H1 (cell line): ENCODE data around the gene MPDZ. TPM values are rescaled to one million over a fixed set of nuclear protein-coding genes. Genes with fewer than 3 reads are reported as not detected.

Source experiments
- CTCF ChIA-PET: fragments of 300-600 bp; sonication (Branson Sonifier 250); formaldehyde crosslinking; loops from one replicate; lab custom pipeline; 2021; ENCODE audit not compliant: partially characterized antibody; lab: Charles Lee
- POLR2A ChIA-PET: fragments of 300-600 bp; sonication (Branson Sonifier 250); formaldehyde crosslinking; loops from one replicate; lab custom pipeline; 2021; ENCODE audit warnings: inconsistent platforms; ENCODE audit not compliant: partially characterized antibody; lab: Charles Lee
- DNase-seq, 2 experiments: peaks; one replicate each; pipeline versions ENCODE4 v3.0.0 to v3.0.0-alpha.2; 2010 to 2022; ENCODE audit warnings: low spot score in 2 of 2, low read depth in 1 of 2, mixed read lengths in 1 of 2
- FAIRE-seq: peaks from 2 replicates; lab custom pipeline; 2011; peaks lifted over from hg19 to GRCh38; lab: Jason Lieb, UNC
- H2AFZ ChIP-seq: 2 replicates; pipeline ENCODE4 v1.8.1; 2012; ENCODE audit warnings: low read length, inconsistent platforms
- H2AK5ac ChIP-seq: 2 replicates; pipeline ENCODE4 v1.6.1; 2013; ENCODE audit warnings: low read depth, low read length
- H2BK120ac ChIP-seq: replicated peaks from 2 replicates; pipeline ENCODE3; 2013; ENCODE audit warnings: low read depth, low read length, inconsistent platforms
- H2BK12ac ChIP-seq: 2 replicates; pipeline ENCODE4 v1.6.1; 2013; ENCODE audit warnings: low read depth, low read length
- H2BK15ac ChIP-seq: 2 replicates; pipeline ENCODE4 v1.6.1; 2013; ENCODE audit warnings: low read length
- H2BK20ac ChIP-seq: 2 replicates; pipeline ENCODE4 v1.6.1; 2013; ENCODE audit warnings: low read length
- H2BK5ac ChIP-seq: 2 replicates; pipeline ENCODE4 v1.6.1; 2013; ENCODE audit warnings: low read depth, low read length
- H3K14ac ChIP-seq: 2 replicates; pipeline ENCODE4 v1.6.1; 2013; ENCODE audit warnings: inconsistent platforms; ENCODE audit not compliant: insufficient read length
- H3K18ac ChIP-seq: 2 replicates; pipeline ENCODE4 v1.6.1; 2013; ENCODE audit warnings: low read length; ENCODE audit errors: extremely low read depth
- H3K23ac ChIP-seq: 2 replicates; pipeline ENCODE4 v1.6.1; 2013; ENCODE audit warnings: inconsistent platforms; ENCODE audit not compliant: insufficient read length
- H3K23me2 ChIP-seq: 2 replicates; pipeline ENCODE4 v1.6.1; 2013; ENCODE audit warnings: low read depth, low read length
- H3K27ac ChIP-seq: 2 replicates; pipeline ENCODE4 v1.6.1; 2011; ENCODE audit warnings: low read depth, low read length, inconsistent platforms
- H3K27me3 ChIP-seq, 4 experiments: replicated peaks in 1 of 4; 1 replicate in 1 of 4; 2 replicates in 3 of 4; pipeline versions ENCODE4 v1.6.1 to v1.8.1; 2011 to 2013; ENCODE audit warnings: low read length in 3 of 4, mild to moderate bottlenecking in 3 of 4, inconsistent platforms in 2 of 4, mixed read lengths in 2 of 4, moderate library complexity in 1 of 4; ENCODE audit not compliant: control insufficient read depth in 3 of 4, insufficient read depth in 3 of 4; ENCODE audit errors: extremely low read depth in 1 of 4
- H3K36me3 ChIP-seq, 4 experiments: 2 replicates each; pipeline versions ENCODE4 v1.6.1 to v1.8.1; 2011 to 2013; ENCODE audit warnings: mild to moderate bottlenecking in 4 of 4, low read length in 3 of 4, moderate library complexity in 2 of 4, control low read depth in 1 of 4, inconsistent platforms in 1 of 4; ENCODE audit not compliant: insufficient read depth in 4 of 4, control insufficient read depth in 2 of 4
- H3K4ac ChIP-seq: replicated peaks from 2 replicates; pipeline ENCODE3; 2013; ENCODE audit warnings: low read length, low read depth, mixed read lengths, inconsistent platforms; ENCODE audit not compliant: insufficient read length
- H3K4me1 ChIP-seq, 4 experiments: replicated peaks in 1 of 4; 1 replicate in 1 of 4; 2 replicates in 3 of 4; pipeline versions ENCODE4 v1.6.1 to v1.8.1; 2011 to 2013; ENCODE audit warnings: low read length in 3 of 4, inconsistent platforms in 2 of 4, mixed read lengths in 1 of 4; ENCODE audit not compliant: insufficient read depth in 4 of 4, control insufficient read depth in 3 of 4
- H3K4me2 ChIP-seq, 2 experiments: 2 replicates each; pipeline versions ENCODE4 v1.6.1 to v1.8.1; 2011 to 2013; ENCODE audit warnings: low read depth in 2 of 2, low read length in 2 of 2, control low read depth in 1 of 2, inconsistent platforms in 1 of 2, mild to moderate bottlenecking in 1 of 2; ENCODE audit not compliant: insufficient read depth in 1 of 2
- H3K4me3 ChIP-seq, 4 experiments: fragments of 200-600, 300-600 bp in 1 of 4; sonication (generic), shearing (Covaris generic), sonication (Bioruptor Twin) in 1 of 4; 2 replicates each; pipeline versions ENCODE4 v1.5.1 to v1.8.1; 2011 to 2016; ENCODE audit warnings: low read length in 4 of 4, low read depth in 3 of 4, control low read depth in 2 of 4, inconsistent platforms in 2 of 4, mild to moderate bottlenecking in 2 of 4, mixed read lengths in 1 of 4, moderate library complexity in 1 of 4; ENCODE audit not compliant: insufficient read depth in 2 of 4; ENCODE audit errors: extremely low read depth in 1 of 4
- H3K56ac ChIP-seq: replicated peaks from 2 replicates; pipeline ENCODE3; 2013; ENCODE audit warnings: low read depth, mild to moderate bottlenecking, mixed read lengths, low read length, inconsistent platforms; ENCODE audit not compliant: insufficient read length
- H3K79me1 ChIP-seq: 2 replicates; pipeline ENCODE4 v1.6.1; 2013; ENCODE audit warnings: low read depth, low read length, control low read depth
- H3K79me2 ChIP-seq, 2 experiments: 2 replicates each; pipeline versions ENCODE4 v1.6.1 to v1.8.1; 2012 to 2013; ENCODE audit warnings: low read length in 2 of 2, mild to moderate bottlenecking in 2 of 2, inconsistent platforms in 1 of 2; ENCODE audit not compliant: insufficient read depth in 2 of 2, control insufficient read depth in 1 of 2
- H3K9ac ChIP-seq, 4 experiments: replicated peaks in 1 of 4; 1 replicate in 1 of 4; 2 replicates in 3 of 4; pipeline versions ENCODE4 v1.6.1 to v1.8.1; 2011 to 2013; ENCODE audit warnings: low read depth in 3 of 4, low read length in 3 of 4, control low read depth in 2 of 4, mild to moderate bottlenecking in 2 of 4, moderate library complexity in 2 of 4, inconsistent platforms in 1 of 4; ENCODE audit errors: extremely low read depth in 1 of 4
- H3K9me3 ChIP-seq, 2 experiments: 2 replicates each; pipeline versions ENCODE4 v1.6.1 to v1.8.1; 2012 to 2013; ENCODE audit warnings: mild to moderate bottlenecking in 2 of 2, moderate library complexity in 2 of 2, control low read depth in 1 of 2, inconsistent platforms in 1 of 2, low read depth in 1 of 2, low read length in 1 of 2, mixed read lengths in 1 of 2; ENCODE audit not compliant: insufficient read depth in 2 of 2
- H4K20me1 ChIP-seq, 2 experiments: replicated peaks in 1 of 2; 2 replicates each; pipeline versions ENCODE3 to v1.8.1; 2011 to 2013; ENCODE audit warnings: inconsistent platforms in 2 of 2, low read length in 2 of 2, mild to moderate bottlenecking in 1 of 2; ENCODE audit not compliant: insufficient read depth in 2 of 2, control insufficient read depth in 1 of 2
- H4K5ac ChIP-seq: 2 replicates; pipeline ENCODE4 v1.6.1; 2013; ENCODE audit warnings: low read length, low read depth, mixed read lengths, inconsistent platforms; ENCODE audit not compliant: insufficient read length
- H4K8ac ChIP-seq: 2 replicates; pipeline ENCODE4 v1.8.0; 2013; ENCODE audit warnings: mild to moderate bottlenecking, moderate library complexity, low read length, inconsistent platforms; ENCODE audit not compliant: insufficient read depth; ENCODE audit errors: extremely low read depth
- H4K91ac ChIP-seq: replicated peaks from 2 replicates; pipeline ENCODE3; 2013; ENCODE audit warnings: low read length, mixed read lengths, inconsistent platforms; ENCODE audit not compliant: insufficient read length
- BCL11A ChIP-seq, 2 experiments: IDR thresholded peaks; one replicate each; pipeline ENCODE4 v1.6.1; 2011; ENCODE audit warnings: low read depth in 2 of 2, low read length in 2 of 2, mild to moderate bottlenecking in 2 of 2
- EP300 ChIP-seq, 2 experiments: IDR thresholded peaks; 1 replicate in 1 of 2; 2 replicates in 1 of 2; pipeline ENCODE4 v1.6.1; 2011 to 2012; ENCODE audit warnings: low read depth in 2 of 2, low read length in 2 of 2, mild to moderate bottlenecking in 2 of 2, borderline replicate concordance in 1 of 2, inconsistent platforms in 1 of 2, moderate library complexity in 1 of 2
- FOSL1 ChIP-seq: IDR thresholded peaks from 2 replicates; pipeline ENCODE4 v1.6.1; 2011; ENCODE audit warnings: mild to moderate bottlenecking, low read depth, low read length, moderate library complexity; ENCODE audit not compliant: insufficient read depth
- HDAC2 ChIP-seq, 2 experiments: fragments of 300-600 bp in 1 of 2; sonication (generic) in 1 of 2; IDR thresholded peaks; 2 replicates each; pipeline ENCODE4 v1.6.1; 2011 to 2012; ENCODE audit warnings: low read depth in 2 of 2, low read length in 2 of 2, mild to moderate bottlenecking in 2 of 2, moderate library complexity in 2 of 2, borderline replicate concordance in 1 of 2, inconsistent platforms in 1 of 2
- NANOG ChIP-seq: IDR thresholded peaks from 2 replicates; pipeline ENCODE4 v1.6.1; 2011; ENCODE audit warnings: low read length, low read depth, mild to moderate bottlenecking, inconsistent platforms; ENCODE audit not compliant: insufficient read depth, poor library complexity, severe bottlenecking
- POU5F1 ChIP-seq: IDR thresholded peaks from 2 replicates; pipeline ENCODE4 v1.6.1; 2011; ENCODE audit warnings: low read depth, mild to moderate bottlenecking, low read length, moderate library complexity
- RNF2 ChIP-seq: fragments of 200-900, 300-1000 bp; sonication (generic); IDR thresholded peaks from 2 replicates; pipeline ENCODE4 v1.7.1; 2016; ENCODE audit warnings: borderline replicate concordance, low read depth, mild to moderate bottlenecking, antibody characterized with exemption, low read length; ENCODE audit not compliant: poor library complexity, severe bottlenecking; ENCODE audit errors: missing control alignments
- SAP30 ChIP-seq: fragments of 300-600 bp; sonication (generic); IDR thresholded peaks from 2 replicates; pipeline ENCODE4 v1.7.1; 2012; ENCODE audit warnings: low read length, moderate library complexity, mild to moderate bottlenecking, inconsistent platforms; ENCODE audit not compliant: insufficient read depth, insufficient replicate concordance
- SIRT6 ChIP-seq: IDR thresholded peaks from one replicate; pipeline ENCODE4 v1.7.1; 2012; ENCODE audit warnings: low read length, inconsistent platforms
- SIX5 ChIP-seq: IDR thresholded peaks from 2 replicates; pipeline ENCODE4 v1.6.1; 2011; ENCODE audit warnings: mild to moderate bottlenecking, low read depth, low read length
- SP2 ChIP-seq: IDR thresholded peaks from 2 replicates; pipeline ENCODE4 v1.6.1; 2012; ENCODE audit warnings: mild to moderate bottlenecking, low read length, inconsistent platforms
- TAF7 ChIP-seq: optimal IDR thresholded peaks from 2 replicates; pipeline ENCODE3; 2011; ENCODE audit warnings: low read depth, mild to moderate bottlenecking, inconsistent platforms, low read length, moderate library complexity, borderline replicate concordance
- TBP ChIP-seq: IDR thresholded peaks from 2 replicates; pipeline ENCODE4 v1.6.1; 2011; ENCODE audit warnings: low read depth, low read length, improper control_type of control experiment
- whole genome bisulfite sequencing, 2 experiments: shearing (Covaris generic) in 1 of 2; methylation state at CpG; one replicate each; pipeline versions ENCODE4 v1.1.6 to v1.1.7; 2013 to 2015; ENCODE audit warnings: low lambda C conversion rate in 2 of 2, mixed read lengths in 2 of 2, inconsistent platforms in 1 of 2, low coverage in 1 of 2, missing lambda C conversion rate in 1 of 2; ENCODE audit not compliant: insufficient replicate concordance in 2 of 2, insufficient coverage in 1 of 2, insufficient read length in 1 of 2; ENCODE audit errors: extremely low coverage in 1 of 2, missing lambda C conversion rate in 1 of 2; 5-methylcytosine and 5-hydroxymethylcytosine counted together
- polyA plus RNA-seq, 7 experiments: library from polyadenylated mRNA; depleted of rRNA in 3 of 7; stranded (reverse) in 5 of 7; unstranded in 2 of 7; fragments of >200 nt in 5 of 7; fragments of 200-250 nt in 2 of 7; gene quantifications; 1 replicate in 5 of 7; 2 replicates in 1 of 7; 4 replicates in 1 of 7; pipeline versions ENCODE4 v1.2.1 to v1.2.3, GENCODE V29; 2011 to 2013; ENCODE audit warnings: missing spikeins in 2 of 7, mixed read lengths in 2 of 7
- total RNA-seq: library from RNA; stranded (reverse); fragmentation: NEBNext Ultra II Directional; extraction: Animal tissue kit (Norgen Biotek cat#: 25700); gene quantifications from 2 replicates; pipeline ENCODE4 v1.2.1, GENCODE V29; 2021

MPDZ gene
- total and polyA plus RNA-seq, 2 of the 8 experiments (the other 6 are each of a cell fraction or from before 2014, with no cell fraction given): 14.6 to 39.4 TPM

- Histone ChIP-seq H3K4me3 (no peak overlapping the region), H2AFZ (no peak overlapping the region), H3K14ac (no peak overlapping the region), H3K56ac (no peak overlapping the region), H3K27me3 (no peaks in the 10 kb centered on the region), H3K79me1 (no peaks in the 10 kb centered on the region), H3K4me1 (no peaks in the 10 kb centered on the region), H3K9me3 (no peaks in the 10 kb centered on the region), H3K23ac (no peak overlapping the region), H2BK5ac (no peak overlapping the region), H2BK120ac (no peak overlapping the region), H3K18ac (no peak overlapping the region), H2BK12ac (no peak overlapping the region), H3K79me2 (no peaks in the 10 kb centered on the region), H2BK20ac (no peak overlapping the region), H4K8ac (no peak overlapping the region), H3K23me2 (no peaks in the 10 kb centered on the region), H4K91ac (no peak overlapping the region), H4K20me1 (no peaks in the 10 kb centered on the region), H3K27ac (no peak overlapping the region), H3K36me3 (peaks cover 2 to 5% (median 2%) of the 10 kb centered on the region in 4 experiments; a peak in 5 of 8 replicates), H4K5ac (no peak overlapping the region), H3K4ac (no peak overlapping the region), H2AK5ac (no peak overlapping the region), H2BK15ac (no peak overlapping the region), H3K4me2 (no peak overlapping the region), H3K9ac (no peak overlapping the region)
- ChIA-PET CTCF (no interaction called here), POLR2A (no interaction called here)
- DNase-seq: no peak
- 90% methylated on average over 3 of the region's 3 CpGs; no CpG with 5 or more reads in 1 of the 2 experiments for WGBS, 2 experiments
- no peak for FAIRE-seq
- no peak for TF ChIP-seq NANOG
- TF ChIP-seq RNF2: no peak
- no peak for TF ChIP-seq SIX5
- no peak for TF ChIP-seq POU5F1
- no peak for TF ChIP-seq FOSL1
- TF ChIP-seq EP300 (IDR thresholded peaks at IDR 0.05; ENCODE audit: borderline replicate concordance in 1 of 2, low read depth in 2 of 2, low read length in 2 of 2): no peak
- TF ChIP-seq BCL11A (IDR thresholded peaks at IDR 0.05; ENCODE audit: low read depth in 2 of 2, low read length in 2 of 2): no peak
- no peak for TF ChIP-seq TAF7
- TF ChIP-seq TBP: no peak
- TF ChIP-seq SIRT6: no peak
- TF ChIP-seq SP2: no peak
- no peak for TF ChIP-seq SAP30
- TF ChIP-seq HDAC2 (IDR thresholded peaks at IDR 0.05; ENCODE audit: borderline replicate concordance in 1 of 2, low read depth in 2 of 2, low read length in 2 of 2): no peak
Measured at GRCh38 chr9:13244181-13244580, 35.3 kb downstream of the MPDZ start.
